ENCODE data around the gene PHLDB3.

GRCh38 chr19:43505941-43506340 is 1.4 kb upstream of the PHLDB3 start:
- TF ChIP-seq L3MBTL2 (conservative IDR thresholded peaks at IDR 0.05) (no peak), PKNOX1 (IDR thresholded peaks at IDR 0.05) (no peak), SP1 (IDR thresholded peaks at IDR 0.05) (no peak), FOXM1 (IDR thresholded peaks at IDR 0.05; ENCODE audit: borderline replicate concordance) (no peak), NFRKB (IDR thresholded peaks at IDR 0.05) (no peak), HDGF (IDR thresholded peaks at IDR 0.05; ENCODE audit: borderline replicate concordance) (no peak), SUZ12 (IDR thresholded peaks at IDR 0.05) (no peak), ARNT (IDR thresholded peaks at IDR 0.05) (no peak), FOXA1 (IDR thresholded peaks at IDR 0.05) (no peak)
